Measurements from ENCODE around the gene P3H2. TPM values are rescaled to one million over a fixed set of nuclear protein-coding genes. Genes with fewer than 3 reads are reported as not detected.

Gene P3H2
- total RNA-seq, 1 donor from 2014 or later, result 23.5 TPM

- H3K4me1 Mint-ChIP-seq (ENCODE audit: unreplicated experiment), result peaks cover 40% of the 10 kb centered on the region
- H3K27me3 Mint-ChIP-seq, result peaks cover 6% of the 10 kb centered on the region
- no peak for DNase-seq (ENCODE audit: extremely low spot score, unreplicated experiment)
- TF ChIP-seq, protein P1, sequence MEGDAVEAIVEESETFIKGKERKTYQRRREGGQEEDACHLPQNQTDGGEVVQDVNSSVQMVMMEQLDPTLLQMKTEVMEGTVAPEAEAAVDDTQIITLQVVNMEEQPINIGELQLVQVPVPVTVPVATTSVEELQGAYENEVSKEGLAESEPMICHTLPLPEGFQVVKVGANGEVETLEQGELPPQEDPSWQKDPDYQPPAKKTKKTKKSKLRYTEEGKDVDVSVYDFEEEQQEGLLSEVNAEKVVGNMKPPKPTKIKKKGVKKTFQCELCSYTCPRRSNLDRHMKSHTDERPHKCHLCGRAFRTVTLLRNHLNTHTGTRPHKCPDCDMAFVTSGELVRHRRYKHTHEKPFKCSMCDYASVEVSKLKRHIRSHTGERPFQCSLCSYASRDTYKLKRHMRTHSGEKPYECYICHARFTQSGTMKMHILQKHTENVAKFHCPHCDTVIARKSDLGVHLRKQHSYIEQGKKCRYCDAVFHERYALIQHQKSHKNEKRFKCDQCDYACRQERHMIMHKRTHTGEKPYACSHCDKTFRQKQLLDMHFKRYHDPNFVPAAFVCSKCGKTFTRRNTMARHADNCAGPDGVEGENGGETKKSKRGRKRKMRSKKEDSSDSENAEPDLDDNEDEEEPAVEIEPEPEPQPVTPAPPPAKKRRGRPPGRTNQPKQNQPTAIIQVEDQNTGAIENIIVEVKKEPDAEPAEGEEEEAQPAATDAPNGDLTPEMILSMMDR (conservative IDR thresholded peaks at IDR 0.05), result no peak
- no peaks in the 10 kb centered on the region for H3K9me3 Mint-ChIP-seq
- no peak overlapping the region for H3K27ac Mint-ChIP-seq
- H3K4me3 Mint-ChIP-seq, result no peak overlapping the region
- no peaks in the 10 kb centered on the region for H3K36me3 Mint-ChIP-seq
These were observed 111.1 kb downstream of the P3H2 start for GRCh38 chr3:190009614-190010013.

DNA sequence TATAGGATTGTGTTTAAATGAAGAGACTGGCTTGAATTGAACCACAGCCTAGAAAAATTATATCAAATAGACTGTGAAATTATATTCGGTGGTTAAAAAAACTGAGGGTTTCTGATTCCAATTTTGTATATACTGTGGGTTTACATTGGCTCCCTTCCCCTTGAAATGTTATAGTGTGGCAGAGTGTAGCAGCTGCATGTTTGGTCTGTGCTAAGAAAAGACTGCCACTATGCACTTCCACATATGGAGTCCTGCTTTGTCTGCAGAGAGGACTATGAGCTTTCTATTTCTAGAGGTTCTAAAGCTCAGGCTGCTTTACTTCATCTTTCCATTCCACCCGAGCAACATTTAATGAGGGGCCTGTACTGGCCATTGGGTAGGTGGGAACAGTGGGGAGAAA lies 112.3 kb downstream of the P3H2 start:
- peaks cover 31% of the 10 kb centered on the region for H3K4me1 Mint-ChIP-seq (ENCODE audit: unreplicated experiment)
- H3K9me3 Mint-ChIP-seq, result no peaks in the 10 kb centered on the region
- no peak overlapping the region for H3K27ac Mint-ChIP-seq
- no peak for DNase-seq (ENCODE audit: extremely low spot score, unreplicated experiment)
- H3K4me3 Mint-ChIP-seq, result no peak overlapping the region
- H3K27me3 Mint-ChIP-seq, result no peaks in the 10 kb centered on the region
- TF ChIP-seq, protein P1 (conservative IDR thresholded peaks at IDR 0.05), result no peak
- no peaks in the 10 kb centered on the region for H3K36me3 Mint-ChIP-seq

DNA sequence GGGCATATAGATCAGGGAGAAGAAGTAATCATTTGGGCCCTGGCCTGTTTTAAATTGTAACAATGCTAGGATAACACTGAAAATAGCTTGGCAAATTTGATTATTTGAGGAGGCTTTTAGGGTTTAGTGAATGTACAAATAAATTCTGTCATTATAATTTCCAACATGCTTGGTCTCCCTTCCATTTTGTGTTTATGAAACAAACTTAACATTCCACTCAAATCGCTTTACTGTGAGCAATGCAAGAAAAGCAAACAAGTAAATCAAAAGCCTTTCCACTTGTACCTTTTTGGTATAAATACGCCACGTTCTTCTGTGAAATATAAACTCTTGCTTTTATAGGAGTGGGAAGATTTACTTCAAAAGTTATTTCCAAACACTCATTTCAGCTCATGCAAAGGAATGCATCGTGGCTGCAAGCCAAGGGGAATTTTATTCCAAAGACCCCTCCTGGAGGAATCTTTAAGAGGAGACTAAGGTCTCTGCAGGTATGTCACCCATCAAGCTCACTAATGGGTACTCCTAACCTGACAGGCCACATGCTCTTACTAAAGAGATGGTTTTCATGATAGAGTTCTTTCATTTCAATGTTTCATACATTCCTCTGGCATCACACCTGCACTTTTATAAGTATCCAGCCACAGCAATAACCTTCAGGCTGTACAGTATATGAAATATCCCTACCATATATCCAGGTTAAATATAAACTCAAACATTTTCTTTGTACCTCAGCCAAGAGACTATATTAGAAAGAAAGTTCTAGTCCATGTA lies 115.2 kb downstream of the P3H2 start:
- Mint-ChIP-seq H3K36me3 (no peaks in the 10 kb centered on the region), H3K9me3 (no peaks in the 10 kb centered on the region), H3K27ac (no peak overlapping the region), H3K4me1 (ENCODE audit: unreplicated experiment) (peaks cover 25% of the 10 kb centered on the region), H3K27me3 (no peaks in the 10 kb centered on the region), H3K4me3 (no peak overlapping the region)
- DNase-seq (ENCODE audit: extremely low spot score, unreplicated experiment), result no peak
- TF ChIP-seq, protein P1 (conservative IDR thresholded peaks at IDR 0.05), result no peak

GRCh38 chr3:190004656-190005055 lies 116.0 kb downstream of the P3H2 start:
- H3K4me3 Mint-ChIP-seq, result no peak overlapping the region
- TF ChIP-seq, protein P1 (conservative IDR thresholded peaks at IDR 0.05), result no peak
- no peak overlapping the region for H3K27ac Mint-ChIP-seq
- H3K9me3 Mint-ChIP-seq, result no peaks in the 10 kb centered on the region
- peaks cover 31% of the 10 kb centered on the region for H3K4me1 Mint-ChIP-seq (ENCODE audit: unreplicated experiment)
- H3K27me3 Mint-ChIP-seq, result no peaks in the 10 kb centered on the region
- no peaks in the 10 kb centered on the region for H3K36me3 Mint-ChIP-seq
- DNase-seq (ENCODE audit: extremely low spot score, unreplicated experiment), result no peak

DNA sequence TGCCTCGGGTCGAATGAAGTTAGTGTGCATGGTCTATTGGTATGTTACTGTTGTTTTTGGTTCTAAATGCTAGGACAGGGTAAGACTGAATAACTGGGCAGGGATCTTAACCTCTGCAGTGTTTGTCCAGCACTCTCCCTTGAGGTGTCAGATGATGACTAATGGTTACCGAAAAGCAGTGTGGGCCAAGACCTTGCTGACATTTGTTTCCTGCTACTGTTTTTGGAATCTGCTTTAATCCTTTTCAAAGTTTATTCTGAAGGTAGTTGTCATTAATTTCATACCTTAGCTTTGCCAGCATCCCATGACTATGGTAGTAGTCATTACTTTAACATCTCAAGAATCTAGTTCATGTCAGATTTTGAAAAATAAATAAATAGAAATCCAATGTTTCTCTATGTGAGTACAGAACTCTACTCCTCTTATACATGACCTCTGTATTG lies 117.0 kb downstream of the P3H2 start:
- Mint-ChIP-seq H3K4me1 (ENCODE audit: unreplicated experiment) (peaks cover 27% of the 10 kb centered on the region), H3K27me3 (no peaks in the 10 kb centered on the region), H3K9me3 (no peaks in the 10 kb centered on the region), H3K27ac (no peak overlapping the region), H3K36me3 (no peaks in the 10 kb centered on the region), H3K4me3 (peak overlapping the region; percentile 30)
- TF ChIP-seq, protein P1 (conservative IDR thresholded peaks at IDR 0.05), result no peak
- DNase-seq (ENCODE audit: extremely low spot score, unreplicated experiment), result no peak
